GM23338 (cell line): ENCODE measurements around the gene PPFIBP1. TPM values are rescaled to one million over a fixed set of nuclear protein-coding genes. Genes with fewer than 3 reads are reported as not detected.

ENCODE experiments used
- ATAC-seq: fragments of 200-7000 bp; cut with Tn5 transposase; 3 replicates; pipeline ENCODE4 v1.9.1; 2020
- DNase-seq: peaks from one replicate; pipeline ENCODE4 v3.0.0-alpha.2; 2015; ENCODE audit warnings: low spot score
- H2AFZ ChIP-seq: fragments of 200-600 bp; sonication (generic); 2 replicates; pipeline ENCODE4 v1.8.0; 2016; ENCODE audit warnings: antibody characterized with exemption, mild to moderate bottlenecking, moderate library complexity
- H3F3A ChIP-seq: fragments of 200-600 bp; sonication (generic); replicated peaks from 2 replicates; pipeline ENCODE4 v1.8.0; 2017; ENCODE audit warnings: antibody characterized with exemption, mixed run types, low read depth
- H3K27ac ChIP-seq: fragments of 200-600 bp; sonication (generic); 2 replicates; pipeline ENCODE4 v1.6.1; 2016; ENCODE audit warnings: low read depth
- H3K27me3 ChIP-seq: fragments of 200-600 bp; sonication (generic); 2 replicates; pipeline ENCODE4 v1.8.0; 2016; ENCODE audit warnings: mild to moderate bottlenecking, mixed run types, moderate library complexity; ENCODE audit not compliant: insufficient read depth
- H3K36me3 ChIP-seq: fragments of 200-600 bp; sonication (generic); 2 replicates; pipeline ENCODE4 v1.8.0; 2016; ENCODE audit warnings: mild to moderate bottlenecking; ENCODE audit not compliant: insufficient read depth
- H3K4me1 ChIP-seq: fragments of 200-600 bp; sonication (generic); 2 replicates; pipeline ENCODE4 v1.8.0; 2016; ENCODE audit warnings: mild to moderate bottlenecking, moderate library complexity; ENCODE audit not compliant: insufficient read depth
- H3K4me2 ChIP-seq: fragments of 200-600 bp; sonication (generic); 2 replicates; pipeline ENCODE4 v1.7.1; 2017; ENCODE audit warnings: mixed run types
- H3K4me3 ChIP-seq: fragments of 200-600 bp; sonication (generic); 2 replicates; pipeline ENCODE4 v1.6.1; 2016; ENCODE audit warnings: mixed run types
- H3K79me2 ChIP-seq: fragments of 200-600 bp; sonication (generic); replicated peaks from 2 replicates; pipeline ENCODE4 v1.8.0; 2017; ENCODE audit warnings: mild to moderate bottlenecking; ENCODE audit not compliant: insufficient read depth
- H3K9me2 ChIP-seq: fragments of 200-600 bp; sonication (generic); 2 replicates; pipeline ENCODE4 v1.8.0; 2017; ENCODE audit not compliant: insufficient read depth
- H4K20me1 ChIP-seq: fragments of 200-600 bp; sonication (generic); replicated peaks from 2 replicates; pipeline ENCODE4 v1.8.0; 2017; ENCODE audit warnings: mild to moderate bottlenecking; ENCODE audit not compliant: insufficient read depth
- H3K27ac Mint-ChIP-seq: 2 replicates; pipeline ENCODE4 v1.8.0; 2020; ENCODE audit warnings: inconsistent platforms, mild to moderate bottlenecking, moderate library complexity, mixed read lengths
- H3K27me3 Mint-ChIP-seq: 3 replicates; pipeline ENCODE4 v1.8.0; 2022; ENCODE audit warnings: low read depth, mild to moderate bottlenecking, moderate library complexity, mixed read lengths, inconsistent platforms; ENCODE audit not compliant: insufficient read depth, poor library complexity
- H3K36me3 Mint-ChIP-seq: 3 replicates; pipeline ENCODE4 v1.8.0; 2021; ENCODE audit warnings: low read depth, mild to moderate bottlenecking, inconsistent platforms, moderate library complexity, mixed read lengths
- H3K4me1 Mint-ChIP-seq: 3 replicates; pipeline ENCODE4 v1.8.0; 2020; ENCODE audit warnings: mild to moderate bottlenecking, inconsistent platforms, mixed read lengths
- H3K4me3 Mint-ChIP-seq: 3 replicates; pipeline ENCODE4 v1.8.0; 2021; ENCODE audit warnings: moderate library complexity, mild to moderate bottlenecking, inconsistent platforms, mixed read lengths
- H3K9me3 Mint-ChIP-seq: 3 replicates; pipeline ENCODE4 v1.8.0; 2020; ENCODE audit warnings: moderate library complexity, mild to moderate bottlenecking, inconsistent platforms, mixed read lengths
- CREB1 ChIP-seq: fragments of 250-450 bp; sonication (Bioruptor Pico); IDR thresholded peaks from 2 replicates; pipeline ENCODE4 v1.5.0; 2020; ENCODE audit warnings: low read depth, mild to moderate bottlenecking, moderate library complexity
- CTCF ChIP-seq, 2 experiments: fragments of 200-600 bp in 1 of 2; sonication (generic) in 1 of 2; conservative IDR thresholded peaks; 2 replicates each; pipeline versions ENCODE4 v1.5.1 to v1.6.1; 2016 to 2017; ENCODE audit warnings: antibody characterized with exemption in 2 of 2, low read depth in 2 of 2, mild to moderate bottlenecking in 2 of 2, moderate library complexity in 1 of 2
- ETS1 ChIP-seq: IDR thresholded peaks from 2 replicates; pipeline ENCODE4 v1.6.1; 2016; ENCODE audit warnings: antibody characterized with exemption
- EZH2 ChIP-seq: fragments of 200-600 bp; sonication (generic); IDR thresholded peaks from one replicate; pipeline ENCODE4 v1.8.0; 2017; ENCODE audit warnings: antibody characterized with exemption, mild to moderate bottlenecking, low read depth; ENCODE audit not compliant: unreplicated experiment
- EZH2phosphoT487 ChIP-seq: fragments of 200-600 bp; sonication (generic); IDR thresholded peaks from one replicate; pipeline ENCODE4 v1.8.1; 2018; ENCODE audit warnings: antibody characterized with exemption; ENCODE audit not compliant: unreplicated experiment
- JUNB ChIP-seq: IDR thresholded peaks from one replicate; pipeline ENCODE4 v1.6.1; 2016; ENCODE audit warnings: antibody characterized with exemption; ENCODE audit not compliant: unreplicated experiment
- NANOG ChIP-seq: IDR thresholded peaks from 2 replicates; pipeline ENCODE4 v1.6.1; 2016; ENCODE audit warnings: antibody characterized with exemption, borderline replicate concordance
- POLR2AphosphoS5 ChIP-seq: IDR thresholded peaks from 2 replicates; pipeline ENCODE4 v1.6.1; 2016; ENCODE audit warnings: antibody characterized with exemption, low read depth
- REST ChIP-seq: IDR thresholded peaks from one replicate; pipeline ENCODE4 v1.6.1; 2018; ENCODE audit warnings: antibody characterized with exemption; ENCODE audit not compliant: unreplicated experiment
- STAT1 ChIP-seq: IDR thresholded peaks from one replicate; pipeline ENCODE4 v1.6.1; 2016; ENCODE audit warnings: antibody characterized with exemption; ENCODE audit not compliant: unreplicated experiment
- ZNF114 ChIP-seq: fragments of 250-450 bp; sonication (Bioruptor Pico); IDR thresholded peaks from 2 replicates; pipeline ENCODE4 v1.5.0; 2020; ENCODE audit warnings: mild to moderate bottlenecking, moderate library complexity
- ZNF331 ChIP-seq: fragments of 250-450 bp; sonication (Bioruptor Pico); IDR thresholded peaks from 2 replicates; pipeline ENCODE4 v1.5.0; 2020; ENCODE audit warnings: low read depth, mild to moderate bottlenecking, moderate library complexity
- ZNF462 ChIP-seq: fragments of 250-450 bp; sonication (Bioruptor Pico); IDR thresholded peaks from 2 replicates; pipeline ENCODE4 v1.5.0; 2020; ENCODE audit warnings: mild to moderate bottlenecking, moderate library complexity
- polyA plus RNA-seq: library from polyadenylated mRNA; unstranded; fragments of >200 nt; fragmentation: Nextera tagmentation; extraction: Ambion mirVana; gene quantifications from 2 replicates; pipeline ENCODE4 v1.2.1, GENCODE V29; 2016
- total RNA-seq: library from RNA; depleted of rRNA; stranded (reverse); fragments of >200 nt; shearing (Covaris generic); gene quantifications from 2 replicates; pipeline ENCODE4 v1.2.3, GENCODE V29; 2014

PPFIBP1 gene
- total and polyA plus RNA-seq, 2 experiments from 2014 or later = 33.2 to 41.9 TPM

- ATAC-seq (no peak), DNase-seq (no peak)
- Mint-ChIP-seq H3K4me3 (no peak overlapping the region), H3K4me1 (peaks cover 2% of the 10 kb centered on the region; the same call in 1 of the 3 replicates), H3K36me3 (peaks cover 19% of the 10 kb centered on the region), H3K9me3 (peaks cover 11% of the 10 kb centered on the region), H3K27ac (no peak overlapping the region), H3K27me3 (no peaks in the 10 kb centered on the region)
- no peak for TF ChIP-seq REST
- TF ChIP-seq STAT1 = no peak
- TF ChIP-seq CTCF (conservative IDR thresholded peaks at IDR 0.05; ENCODE audit: low read depth in 2 of 2) = no peak
- TF ChIP-seq POLR2AphosphoS5 = no peak
- no peak for TF ChIP-seq ZNF331 (CRISPR knock-in tag)
- TF ChIP-seq EZH2phosphoT487 = no peak
- no peak for TF ChIP-seq CREB1 (CRISPR knock-in tag)
- no peak for TF ChIP-seq ETS1
- no peak for TF ChIP-seq EZH2
- no peak for TF ChIP-seq ZNF114 (CRISPR knock-in tag)
- no peak for TF ChIP-seq JUNB
- TF ChIP-seq NANOG = no peak
- no peak for TF ChIP-seq ZNF462 (CRISPR knock-in tag)
- Histone ChIP-seq H3K9me2 (no peaks in the 10 kb centered on the region), H3K79me2 (no peaks in the 10 kb centered on the region; the same call in 1 of the 2 replicates), H3K27me3 (no peaks in the 10 kb centered on the region), H3K4me1 (no peaks in the 10 kb centered on the region), H3K4me3 (no peak overlapping the region), H4K20me1 (no peaks in the 10 kb centered on the region), H2AFZ (no peak overlapping the region), H3K4me2 (no peak overlapping the region), H3F3A (no peaks in the 10 kb centered on the region), H3K36me3 (0 out of 2 replicates have a peak, but pooled peaks cover 5% of the 10 kb centered on the region), H3K27ac (no peak overlapping the region)
These were observed 78.5 kb downstream of the PPFIBP1 start for GRCh38 chr12:27602516-27602915.
